HepG2 (cell line): ENCODE results near the gene FBXO44. TPM values are rescaled to one million over a fixed set of nuclear protein-coding genes. Genes with fewer than 3 reads are reported as not detected.

Source experiments
- AKAP8 ChIP-seq: sonication (generic); formaldehyde crosslinking; IDR thresholded peaks from 2 replicates; pipeline ENCODE4 v1.5.1; 2020; ENCODE audit warnings: mild to moderate bottlenecking, missing genetic modification reagents
- CREB1 ChIP-seq, 2 experiments: fragments of 450-650 bp in 1 of 2; IDR thresholded peaks; 2 replicates each; pipeline ENCODE4 v1.6.1; 2016 to 2017; ENCODE audit warnings: control low read depth in 1 of 2, mild to moderate bottlenecking in 1 of 2, missing compliant biosample characterization in 1 of 2, missing genetic modification characterization in 1 of 2
- FOXP1 ChIP-seq, 2 experiments: fragments of 450-650 bp in 1 of 2; IDR thresholded peaks; 2 replicates each; pipeline ENCODE4 v1.6.1; 2017 to 2018; ENCODE audit warnings: antibody characterized with exemption in 1 of 2
- HNRNPL ChIP-seq: fragments of 200-400 bp; formaldehyde crosslinking; IDR thresholded peaks from 2 replicates; pipeline ENCODE4 v1.6.1; 2017; ENCODE audit warnings: mild to moderate bottlenecking, low read depth, low read length
- KDM2A ChIP-seq: sonication (generic); formaldehyde crosslinking; IDR thresholded peaks from 2 replicates; pipeline ENCODE4 v1.4.0; 2020; ENCODE audit warnings: low read depth, missing genetic modification reagents, borderline replicate concordance
- KDM5B ChIP-seq: sonication (generic); formaldehyde crosslinking; IDR thresholded peaks from 2 replicates; pipeline ENCODE4 v1.4.0; 2020; ENCODE audit warnings: missing genetic modification reagents, mild to moderate bottlenecking, borderline replicate concordance
- MXD4 ChIP-seq: IDR thresholded peaks from 2 replicates; pipeline ENCODE4 v1.6.1; 2016; ENCODE audit warnings: mild to moderate bottlenecking, missing biosample characterization, missing genetic modification reagents
- NBN ChIP-seq: fragments of 450-650 bp; conservative IDR thresholded peaks from 2 replicates; pipeline ENCODE4 v1.6.1; 2017
- NR2F6 ChIP-seq, 2 experiments: IDR thresholded peaks; 2 replicates each; pipeline ENCODE4 v1.6.1; 2016; ENCODE audit warnings: antibody characterized with exemption in 1 of 2, mild to moderate bottlenecking in 1 of 2
- RBFOX2 ChIP-seq: fragments of 200-400 bp; formaldehyde crosslinking; IDR thresholded peaks from 2 replicates; pipeline ENCODE4 v1.6.1; 2017; ENCODE audit warnings: low read depth, mild to moderate bottlenecking, low read length
- SMARCE1 ChIP-seq: fragments of 450-650 bp; IDR thresholded peaks from 2 replicates; pipeline ENCODE4 v1.6.1; 2017; ENCODE audit warnings: borderline replicate concordance
- TEAD3 ChIP-seq: optimal IDR thresholded peaks from 2 replicates; pipeline ENCODE3; 2016; ENCODE audit warnings: borderline replicate concordance
- THAP8 ChIP-seq: sonication (generic); formaldehyde crosslinking; IDR thresholded peaks from 2 replicates; pipeline ENCODE4 v1.5.1; 2020; ENCODE audit warnings: missing genetic modification reagents, mild to moderate bottlenecking, borderline replicate concordance
- ZBED4 ChIP-seq: sonication (generic); formaldehyde crosslinking; IDR thresholded peaks from 2 replicates; pipeline ENCODE4 v1.4.0; 2020; ENCODE audit warnings: missing genetic modification reagents, borderline replicate concordance
- ZMYM3 ChIP-seq: sonication (generic); formaldehyde crosslinking; IDR thresholded peaks from 2 replicates; pipeline ENCODE4 v1.5.1; 2020; ENCODE audit warnings: mild to moderate bottlenecking, missing genetic modification reagents
- ZNF362 ChIP-seq: sonication (generic); formaldehyde crosslinking; IDR thresholded peaks from 2 replicates; pipeline ENCODE4 v1.4.0; 2020; ENCODE audit warnings: missing genetic modification reagents, mild to moderate bottlenecking, borderline replicate concordance
- ZNF709 ChIP-seq: sonication (generic); formaldehyde crosslinking; IDR thresholded peaks from 2 replicates; pipeline ENCODE4 v1.5.0; 2020; ENCODE audit warnings: mild to moderate bottlenecking, missing genetic modification reagents
- ZNF777 ChIP-seq: sonication (generic); formaldehyde crosslinking; IDR thresholded peaks from 2 replicates; pipeline ENCODE4 v1.4.0; 2020; ENCODE audit warnings: missing genetic modification reagents
- polyA plus RNA-seq, 8 experiments: library from polyadenylated mRNA; depleted of rRNA in 3 of 8; stranded (reverse) in 7 of 8; unstranded in 1 of 8; fragments of >200 nt; fragmentation: Illumina TruSeq in 4 of 8; extraction: Trizol in 4 of 8; gene quantifications; 2 replicates each; pipeline versions ENCODE4 v1.2.1 to v1.2.3, GENCODE V29; 2011 to 2016; ENCODE audit warnings: low read depth in 4 of 8, missing spikeins in 1 of 8, mixed read lengths in 1 of 8; ENCODE audit not compliant: insufficient read depth in 1 of 8
- total RNA-seq, 5 experiments: library from RNA; depleted of rRNA; stranded (reverse); fragments of >200 nt; fragmentation: Illumina TruSeq; extraction: Trizol; gene quantifications; 2 replicates each; pipeline ENCODE4 v1.2.3, GENCODE V29; 2016; ENCODE audit warnings: low read depth in 1 of 5
- TF ChIP-seq, protein P1 (sequence below): sonication (generic); formaldehyde crosslinking; IDR thresholded peaks from 2 replicates; pipeline ENCODE4 v1.8.1; 2023; ENCODE audit warnings: missing genetic modification reagents, mild to moderate bottlenecking, borderline replicate concordance
- TF ChIP-seq, protein P2 (sequence below): sonication (generic); formaldehyde crosslinking; IDR thresholded peaks from 2 replicates; pipeline ENCODE4 v1.5.0; 2020; ENCODE audit warnings: mild to moderate bottlenecking, missing genetic modification reagents

Gene FBXO44
- total and polyA plus RNA-seq, 2 of the 13 experiments (the other 11 are each of a cell fraction or from before 2014, with no cell fraction given), result 22.4 to 27.9 TPM

GRCh38 chr1:11648732-11649158, 5.9 kb upstream of the FBXO44 start (continued):
- TF ChIP-seq NR2F6 (IDR thresholded peaks at IDR 0.05), result no peak
- no peak for TF ChIP-seq NR2F6 (CRISPR knock-in tag; IDR thresholded peaks at IDR 0.05)
- TF ChIP-seq THAP8 (CRISPR knock-in tag), result no peak
- TF ChIP-seq, protein P1, sequence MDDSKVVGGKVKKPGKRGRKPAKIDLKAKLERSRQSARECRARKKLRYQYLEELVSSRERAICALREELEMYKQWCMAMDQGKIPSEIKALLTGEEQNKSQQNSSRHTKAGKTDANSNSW (CRISPR knock-in tag), result no peak
- no peak for TF ChIP-seq TEAD3 (CRISPR knock-in tag)
- TF ChIP-seq MXD4 (CRISPR knock-in tag), result no peak
- 0 out of 2 replicates have a peak, but pooled peaks have one; percentile 17 for TF ChIP-seq HNRNPL
- TF ChIP-seq FOXP1 (IDR thresholded peaks at IDR 0.05), result no peak
- no peak for TF ChIP-seq FOXP1 (CRISPR knock-in tag; IDR thresholded peaks at IDR 0.05)
- TF ChIP-seq, protein P2, sequence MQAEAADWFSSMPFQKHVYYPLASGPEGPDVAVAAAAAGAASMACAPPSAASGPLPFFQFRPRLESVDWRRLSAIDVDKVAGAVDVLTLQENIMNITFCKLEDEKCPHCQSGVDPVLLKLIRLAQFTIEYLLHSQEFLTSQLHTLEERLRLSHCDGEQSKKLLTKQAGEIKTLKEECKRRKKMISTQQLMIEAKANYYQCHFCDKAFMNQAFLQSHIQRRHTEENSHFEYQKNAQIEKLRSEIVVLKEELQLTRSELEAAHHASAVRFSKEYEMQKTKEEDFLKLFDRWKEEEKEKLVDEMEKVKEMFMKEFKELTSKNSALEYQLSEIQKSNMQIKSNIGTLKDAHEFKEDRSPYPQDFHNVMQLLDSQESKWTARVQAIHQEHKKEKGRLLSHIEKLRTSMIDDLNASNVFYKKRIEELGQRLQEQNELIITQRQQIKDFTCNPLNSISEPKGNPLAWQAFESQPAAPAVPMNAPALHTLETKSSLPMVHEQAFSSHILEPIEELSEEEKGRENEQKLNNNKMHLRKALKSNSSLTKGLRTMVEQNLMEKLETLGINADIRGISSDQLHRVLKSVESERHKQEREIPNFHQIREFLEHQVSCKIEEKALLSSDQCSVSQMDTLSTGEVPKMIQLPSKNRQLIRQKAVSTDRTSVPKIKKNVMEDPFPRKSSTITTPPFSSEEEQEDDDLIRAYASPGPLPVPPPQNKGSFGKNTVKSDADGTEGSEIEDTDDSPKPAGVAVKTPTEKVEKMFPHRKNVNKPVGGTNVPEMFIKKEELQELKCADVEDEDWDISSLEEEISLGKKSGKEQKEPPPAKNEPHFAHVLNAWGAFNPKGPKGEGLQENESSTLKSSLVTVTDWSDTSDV (CRISPR knock-in tag), result no peak
- peak; percentile 64 for TF ChIP-seq RBFOX2
- TF ChIP-seq KDM5B (CRISPR knock-in tag), result no peak
- TF ChIP-seq SMARCE1, result no peak
- no peak for TF ChIP-seq KDM2A (CRISPR knock-in tag)
- TF ChIP-seq NBN, result no peak
- TF ChIP-seq ZNF709 (CRISPR knock-in tag), result no peak
- TF ChIP-seq ZMYM3 (CRISPR knock-in tag), result no peak
- TF ChIP-seq ZNF777 (CRISPR knock-in tag), result no peak
- no peak for TF ChIP-seq AKAP8
- TF ChIP-seq ZNF362 (CRISPR knock-in tag), result no peak
- no peak for TF ChIP-seq CREB1 (IDR thresholded peaks at IDR 0.05)
- TF ChIP-seq CREB1 (CRISPR knock-in tag; IDR thresholded peaks at IDR 0.05), result no peak
- no peak for TF ChIP-seq ZBED4 (CRISPR knock-in tag)
